ENCODE measurements around the gene ARMH4. TPM values are rescaled to one million over a fixed set of nuclear protein-coding genes. Genes with fewer than 3 reads are reported as not detected.

Gene ARMH4
- total and polyA plus RNA-seq, 7 experiments from 2014 or later = 1.7 TPM; not detected in 6

DNA sequence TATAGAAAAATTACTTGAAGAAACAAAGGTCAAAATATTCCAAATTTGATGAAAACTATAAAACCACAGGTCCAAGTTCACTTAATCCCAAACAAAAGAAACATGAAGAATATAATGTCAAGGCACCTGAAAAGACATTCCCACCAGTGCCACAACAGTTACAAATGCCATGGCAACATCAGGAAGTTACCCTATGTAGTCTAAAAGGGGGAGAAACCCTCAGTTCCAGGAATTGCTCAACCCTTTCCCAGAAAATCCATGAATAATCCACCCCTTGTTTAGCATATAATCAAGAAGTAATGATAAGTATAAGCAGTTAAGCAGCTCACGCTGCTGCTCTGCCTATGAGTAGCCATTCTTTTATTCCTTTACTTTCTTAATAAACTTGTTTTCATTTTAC lies 44.2 kb upstream of the ARMH4 start:
- Histone ChIP-seq H3K9me3 (ENCODE audit: control insufficient read depth in 2 of 3, low read length in 3 of 3) (no peaks in the 10 kb centered on the region), H3K4me3 (ENCODE audit: low read length) (no peak overlapping the region), H3K27me3 (ENCODE audit: control insufficient read depth in 2 of 2, insufficient read depth in 2 of 2, low read length in 2 of 2) (no peaks in the 10 kb centered on the region), H3K36me3 (ENCODE audit: control insufficient read depth in 2 of 3, insufficient read depth in 3 of 3, low read length in 3 of 3) (peaks cover 0 to 3% (median 0%) of the 10 kb centered on the region in 3 experiments), H3K4me1 (ENCODE audit: control insufficient read depth in 2 of 2, insufficient read depth in 2 of 2, low read length in 2 of 2) (peaks cover 11 to 20% of the 10 kb centered on the region in 2 donors), H3K27ac (ENCODE audit: low read depth, low read length) (no peak overlapping the region)
- Mint-ChIP-seq H3K27me3 (peaks cover 0 to 17% (median 0%) of the 10 kb centered on the region in 5 donors), H3K36me3 (peaks cover 0 to under 1% (median 0%) of the 10 kb centered on the region in 5 donors), H3K4me1 (peaks cover 15 to 42% (median 36%) of the 10 kb centered on the region in 7 donors), H3K4me3 (peak overlapping the region in 1 of 10 donors; percentile 3), H3K9me3 (no peaks in the 10 kb centered on the region), H3K27ac (peak overlapping the region in 4 of 9 donors; percentile 26 to 78 (median 44))
- intact Hi-C loops (cut with micrococcal nuclease) = loop anchor here (5.0 kb wide), 2 partner anchors 929 to 1271 kb away; partner anchors contain the start of genes AP5M1 (in 1 of the 2), EXOC5 (in 1 of the 2) and GPR135 (in 1 of the 2)
- ATAC-seq (no peak), DNase-seq (no peak)
- CTCF ChIA-PET = no interaction called here
- POLR2A ChIA-PET = interaction anchor here (0.7 kb wide), 1 partner anchor 102 kb away, joined by 3 read pairs; the partner anchor contains the start of gene ARID4A

DNA sequence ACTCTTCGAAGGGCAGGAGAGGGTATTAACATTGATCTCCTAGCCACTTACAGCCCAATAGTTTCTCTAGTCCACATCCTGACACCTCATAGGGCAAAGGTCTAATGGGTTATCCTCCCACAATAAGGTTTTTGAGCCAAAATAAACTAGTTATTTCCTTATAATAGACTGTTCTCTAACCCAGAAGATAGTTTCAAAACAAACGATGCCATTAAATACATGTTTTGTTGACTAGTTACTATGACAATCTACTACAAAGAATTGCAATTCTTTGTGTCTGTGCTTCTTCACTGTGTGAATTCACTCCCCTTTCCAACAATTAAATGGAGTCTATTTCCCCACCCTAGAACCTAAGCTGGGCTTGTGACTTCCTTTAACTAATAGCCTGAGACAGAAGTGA lies 41.5 kb upstream of the ARMH4 start:
- ChIA-PET POLR2A (no interaction called here), CTCF (no interaction called here)
- Mint-ChIP-seq H3K27ac (no peak overlapping the region), H3K9me3 (no peaks in the 10 kb centered on the region), H3K36me3 (no peaks in the 10 kb centered on the region), H3K4me3 (no peak overlapping the region), H3K4me1 (peaks cover 4 to 24% (median 15%) of the 10 kb centered on the region in 7 donors), H3K27me3 (peaks cover 0 to 21% (median 3%) of the 10 kb centered on the region in 5 donors)
- peaks cover 3 to 6% of the 10 kb centered on the region in 2 donors for H3K4me1 ChIP-seq (ENCODE audit: control insufficient read depth in 2 of 2, insufficient read depth in 2 of 2, low read length in 2 of 2)
- H3K36me3 ChIP-seq (ENCODE audit: control insufficient read depth in 2 of 3, insufficient read depth in 3 of 3, low read length in 3 of 3) = no peaks in the 10 kb centered on the region
- no peaks in the 10 kb centered on the region for H3K27me3 ChIP-seq (ENCODE audit: control insufficient read depth in 2 of 2, insufficient read depth in 2 of 2, low read length in 2 of 2)
- H3K27ac ChIP-seq (ENCODE audit: low read depth, low read length) = no peak overlapping the region
- H3K4me3 ChIP-seq (ENCODE audit: low read length) = no peak overlapping the region
- no peak for DNase-seq
- H3K9me3 ChIP-seq (ENCODE audit: control insufficient read depth in 2 of 3, low read length in 3 of 3) = no peaks in the 10 kb centered on the region
- intact Hi-C loops (cut with micrococcal nuclease) = no loop called here
- ATAC-seq = no peak

DNA sequence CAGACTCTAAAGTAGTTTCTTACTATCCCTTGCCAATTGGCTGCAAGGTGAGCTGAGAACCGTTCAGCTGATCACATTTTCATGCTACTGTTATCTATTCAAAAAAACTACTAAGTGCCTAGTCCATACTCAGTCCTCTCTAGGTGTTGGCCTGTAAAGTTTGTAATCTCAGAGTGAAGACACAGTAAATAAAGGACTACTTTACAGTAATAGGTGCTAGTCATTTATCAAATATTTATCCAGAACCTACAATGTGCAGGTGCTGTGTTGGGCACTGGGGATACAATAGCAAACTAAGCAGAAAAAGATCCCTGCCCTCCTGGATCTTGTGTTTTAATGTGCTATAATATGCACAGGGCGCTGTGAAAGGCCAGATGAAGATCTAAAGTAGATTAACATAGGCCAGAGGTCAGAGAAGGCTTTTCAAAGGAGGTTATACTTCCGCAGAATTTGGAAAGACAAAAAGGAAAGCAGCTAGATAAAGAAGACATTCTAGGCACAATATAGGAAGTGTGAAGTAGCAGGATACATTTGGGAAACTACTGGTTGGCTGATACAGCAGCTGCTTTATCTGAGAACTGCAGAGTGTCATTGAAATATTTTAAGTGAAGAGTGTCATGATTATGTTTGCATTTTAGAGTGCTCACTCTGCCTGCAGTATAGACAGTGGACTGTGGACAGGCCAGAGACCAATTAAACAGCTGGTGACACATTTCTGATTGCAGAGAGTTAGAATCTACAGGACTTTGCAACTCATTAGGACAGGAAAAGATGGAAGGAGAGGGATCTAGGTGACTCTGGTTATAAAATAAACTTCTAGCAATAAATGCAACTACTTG lies 40.0 kb upstream of the ARMH4 start:
- no peaks in the 10 kb centered on the region for H3K36me3 ChIP-seq (ENCODE audit: control insufficient read depth in 2 of 3, insufficient read depth in 3 of 3, low read length in 3 of 3)
- Mint-ChIP-seq H3K4me3 (peak overlapping the region in 1 of 10 donors; percentile 8), H3K27me3 (peaks cover 0 to 23% (median 7%) of the 10 kb centered on the region in 5 donors), H3K27ac (no peak overlapping the region), H3K9me3 (no peaks in the 10 kb centered on the region), H3K36me3 (no peaks in the 10 kb centered on the region), H3K4me1 (peaks cover 0 to 13% (median 4%) of the 10 kb centered on the region in 7 donors)
- ATAC-seq (no peak), DNase-seq (no peak)
- no peak overlapping the region for H3K4me3 ChIP-seq (ENCODE audit: low read length)
- CTCF ChIA-PET = no interaction called here
- intact Hi-C loops (cut with micrococcal nuclease) = no loop called here
- H3K4me1 ChIP-seq (ENCODE audit: control insufficient read depth in 2 of 2, insufficient read depth in 2 of 2, low read length in 2 of 2) = no peaks in the 10 kb centered on the region
- POLR2A ChIA-PET = no interaction called here
- H3K27ac ChIP-seq (ENCODE audit: low read depth, low read length) = no peak overlapping the region
- no peaks in the 10 kb centered on the region for H3K27me3 ChIP-seq (ENCODE audit: control insufficient read depth in 2 of 2, insufficient read depth in 2 of 2, low read length in 2 of 2)
- no peaks in the 10 kb centered on the region for H3K9me3 ChIP-seq (ENCODE audit: control insufficient read depth in 2 of 3, low read length in 3 of 3)

DNA sequence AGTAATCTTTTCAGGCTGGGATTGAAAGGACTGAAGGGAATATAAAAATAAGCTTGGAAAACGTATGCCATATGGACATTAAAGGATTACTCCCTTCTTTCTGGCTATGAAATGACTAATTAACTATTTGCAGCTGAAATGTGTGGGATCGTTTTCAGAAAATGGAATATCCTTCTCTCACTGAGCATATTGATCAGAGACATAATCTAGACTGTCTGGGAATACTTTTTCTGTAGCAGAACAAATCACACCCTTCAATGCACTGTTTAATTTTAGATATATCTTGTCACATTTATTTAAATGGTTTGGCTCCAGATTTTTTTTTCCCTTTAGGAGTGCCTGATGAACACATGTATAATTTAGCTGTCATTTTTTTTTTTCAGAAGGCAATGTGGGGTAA lies 37.2 kb upstream of the ARMH4 start:
- no peaks in the 10 kb centered on the region for H3K27me3 ChIP-seq (ENCODE audit: control insufficient read depth in 2 of 2, insufficient read depth in 2 of 2, low read length in 2 of 2)
- Mint-ChIP-seq H3K27me3 (peaks cover 5 to 31% (median 17%) of the 10 kb centered on the region in 5 donors), H3K4me1 (peaks cover 0 to 8% (median under 1%) of the 10 kb centered on the region in 7 donors), H3K36me3 (peaks cover 0 to 4% (median 0%) of the 10 kb centered on the region in 5 donors), H3K9me3 (peaks cover 0 to 3% (median 0%) of the 10 kb centered on the region in 11 donors), H3K4me3 (no peak overlapping the region), H3K27ac (no peak overlapping the region)
- no peak overlapping the region for H3K27ac ChIP-seq (ENCODE audit: low read depth, low read length)
- no peaks in the 10 kb centered on the region for H3K36me3 ChIP-seq (ENCODE audit: control insufficient read depth in 2 of 3, insufficient read depth in 3 of 3, low read length in 3 of 3)
- POLR2A ChIA-PET = no interaction called here
- intact Hi-C loops (cut with micrococcal nuclease) = no loop called here
- CTCF ChIA-PET = no interaction called here
- ATAC-seq (no peak), DNase-seq (no peak)
- no peaks in the 10 kb centered on the region for H3K4me1 ChIP-seq (ENCODE audit: control insufficient read depth in 2 of 2, insufficient read depth in 2 of 2, low read length in 2 of 2)
- no peaks in the 10 kb centered on the region for H3K9me3 ChIP-seq (ENCODE audit: control insufficient read depth in 2 of 3, low read length in 3 of 3)
- no peak overlapping the region for H3K4me3 ChIP-seq (ENCODE audit: low read length)

DNA sequence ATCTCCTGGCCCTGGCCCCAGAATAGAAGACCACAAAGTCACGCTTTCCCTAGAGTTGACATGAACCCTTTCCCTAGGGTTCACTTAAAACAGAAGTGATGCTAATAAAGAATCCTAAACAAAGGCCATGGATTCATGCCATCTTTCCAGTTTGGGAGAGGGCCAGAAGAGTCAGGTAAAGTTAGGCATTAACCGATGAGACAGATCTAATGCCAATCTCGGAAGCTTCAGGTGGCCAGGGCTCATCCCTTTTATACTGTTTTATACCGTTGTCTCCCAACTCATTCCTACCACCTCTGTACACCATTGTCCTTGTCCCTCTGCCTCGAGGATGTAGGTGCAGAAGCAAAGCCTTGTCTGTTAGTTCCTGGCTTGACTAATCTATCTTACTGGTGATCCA lies 25.1 kb upstream of the ARMH4 start:
- Mint-ChIP-seq H3K4me3 (no peak overlapping the region), H3K27me3 (peaks cover 9 to 22% (median 14%) of the 10 kb centered on the region in 5 donors), H3K4me1 (no peaks in the 10 kb centered on the region), H3K27ac (no peak overlapping the region), H3K36me3 (no peaks in the 10 kb centered on the region), H3K9me3 (no peaks in the 10 kb centered on the region)
- H3K9me3 ChIP-seq (ENCODE audit: control insufficient read depth in 2 of 3, low read length in 3 of 3) = no peaks in the 10 kb centered on the region
- CTCF ChIA-PET = no interaction called here
- H3K4me1 ChIP-seq (ENCODE audit: control insufficient read depth in 2 of 2, insufficient read depth in 2 of 2, low read length in 2 of 2) = no peaks in the 10 kb centered on the region
- POLR2A ChIA-PET = no interaction called here
- no peaks in the 10 kb centered on the region for H3K36me3 ChIP-seq (ENCODE audit: control insufficient read depth in 2 of 3, insufficient read depth in 3 of 3, low read length in 3 of 3)
- H3K4me3 ChIP-seq (ENCODE audit: low read length) = no peak overlapping the region
- intact Hi-C loops (cut with micrococcal nuclease) = no loop called here
- H3K27me3 ChIP-seq (ENCODE audit: control insufficient read depth in 2 of 2, insufficient read depth in 2 of 2, low read length in 2 of 2) = no peaks in the 10 kb centered on the region
- ATAC-seq = no peak
- DNase-seq = no peak
- no peak overlapping the region for H3K27ac ChIP-seq (ENCODE audit: low read depth, low read length)

DNA sequence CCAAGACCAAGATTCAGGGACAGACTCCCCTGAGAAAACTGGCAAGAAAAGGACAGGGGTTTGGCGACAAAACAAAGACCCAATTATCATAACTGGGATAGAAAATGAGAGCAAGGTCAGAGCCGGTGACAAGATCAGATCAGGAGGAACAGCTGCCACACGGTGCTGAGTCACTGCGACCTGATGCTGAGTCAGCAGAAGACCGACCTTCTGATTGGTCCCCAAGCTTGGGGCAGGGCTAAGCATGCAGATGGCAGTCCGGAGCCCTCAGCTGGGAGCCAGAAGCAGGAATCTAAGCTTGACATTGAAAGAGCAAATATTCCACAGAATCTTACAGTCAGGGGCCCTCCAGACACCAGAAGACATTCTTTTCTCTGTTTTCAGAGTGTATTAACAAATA lies 19.1 kb upstream of the ARMH4 start:
- H3K9me3 Mint-ChIP-seq = no peaks in the 10 kb centered on the region
- intact Hi-C loops (cut with micrococcal nuclease) = no loop called here
- Histone ChIP-seq H3K27ac (ENCODE audit: low read depth, low read length) (no peak overlapping the region), H3K36me3 (ENCODE audit: control insufficient read depth in 2 of 3, insufficient read depth in 3 of 3, low read length in 3 of 3) (no peaks in the 10 kb centered on the region), H3K4me3 (ENCODE audit: low read length) (no peak overlapping the region), H3K27me3 (ENCODE audit: control insufficient read depth in 2 of 2, insufficient read depth in 2 of 2, low read length in 2 of 2) (no peaks in the 10 kb centered on the region), H3K9me3 (ENCODE audit: control insufficient read depth in 2 of 3, low read length in 3 of 3) (no peaks in the 10 kb centered on the region), H3K4me1 (ENCODE audit: control insufficient read depth in 2 of 2, insufficient read depth in 2 of 2, low read length in 2 of 2) (no peaks in the 10 kb centered on the region)
- peaks cover 19 to 44% (median 24%) of the 10 kb centered on the region in 5 donors for H3K27me3 Mint-ChIP-seq
- H3K27ac Mint-ChIP-seq = peak overlapping the region in 1 of 9 donors; percentile 51
- CTCF ChIA-PET = no interaction called here
- peaks cover 0 to 4% (median 0%) of the 10 kb centered on the region in 7 donors for H3K4me1 Mint-ChIP-seq
- POLR2A ChIA-PET = interaction anchor here (0.6 kb wide), 1 partner anchor 243 kb away, joined by 4 read pairs; no protein-coding TSS in a partner anchor
- DNase-seq = peak in 1 of 9 donors; percentile 5
- no peak overlapping the region for H3K4me3 Mint-ChIP-seq
- ATAC-seq = peak; percentile 63
- no peaks in the 10 kb centered on the region for H3K36me3 Mint-ChIP-seq

All from naive thymus-derived CD4-positive, alpha-beta T cell (primary cell).